Measurements from ENCODE around the gene RSBN1L. TPM values are rescaled to one million over a fixed set of nuclear protein-coding genes. Genes with fewer than 3 reads are reported as not detected.

RSBN1L gene
- total and polyA plus RNA-seq, 7 donors = 2.0 to 10.1 (median 7.5) TPM

DNA sequence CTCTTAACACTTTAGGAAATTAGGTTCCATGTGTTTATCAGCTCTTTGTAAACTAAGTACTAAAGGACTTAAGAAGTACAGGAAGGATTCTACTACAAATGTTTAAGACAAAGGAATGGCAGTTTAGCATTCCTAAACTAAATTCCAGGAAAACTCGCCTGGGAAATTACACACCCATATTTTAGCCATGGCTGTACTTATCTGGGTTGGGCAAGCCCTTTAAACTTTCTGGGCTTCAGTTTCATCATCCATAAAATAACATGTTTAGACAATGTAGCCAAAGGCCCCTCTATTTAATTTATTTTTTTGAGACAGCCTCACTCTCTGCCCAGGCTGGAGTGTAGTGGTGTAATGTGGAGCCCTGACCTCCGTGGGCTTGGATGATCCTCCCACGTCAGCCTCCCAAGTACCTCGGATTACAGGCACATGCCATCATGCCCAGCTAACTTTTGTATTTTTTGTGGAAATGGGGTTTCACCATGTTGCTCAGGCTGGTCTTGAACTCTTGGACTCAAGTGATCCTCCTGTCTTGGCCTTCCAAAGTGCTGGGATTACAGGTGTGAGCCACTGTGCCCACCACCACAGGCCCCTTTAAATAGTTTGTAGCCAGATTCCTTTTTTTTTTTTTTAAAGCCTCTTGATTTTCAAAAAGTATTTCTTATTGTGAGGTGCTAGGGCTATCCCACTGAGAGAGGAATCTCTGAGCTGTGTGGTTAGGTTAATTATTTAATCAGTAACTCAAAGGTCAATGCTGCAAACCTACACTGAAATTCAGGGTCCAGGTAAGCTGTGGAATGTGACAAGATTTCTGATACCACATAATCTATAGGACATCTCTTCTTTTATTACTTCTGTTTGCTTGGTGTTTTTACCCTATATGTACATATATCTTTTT is 69.9 kb downstream of the RSBN1L start:
- Histone ChIP-seq H3K4me3 (no peak overlapping the region), H3K27ac (no peak overlapping the region), H3K9me3 (no peaks in the 10 kb centered on the region), H3K27me3 (ENCODE audit: insufficient read depth in 3 of 3, low read length in 2 of 3) (no peaks in the 10 kb centered on the region), H3K36me3 (ENCODE audit: insufficient read depth in 1 of 2, low read depth in 1 of 2) (peaks cover 0 to 36% of the 10 kb centered on the region in 2 donors), H3K4me1 (peaks cover 11% of the 10 kb centered on the region)
- 87 to 94% (median 91%) methylated on average over 4 of the region's 4 CpGs for WGBS, 3 donors
- intact Hi-C loops (cut with DNase I) = no loop called here
- DNase-seq = no peak
- ATAC-seq = no peak
- TF ChIP-seq, protein P1, sequence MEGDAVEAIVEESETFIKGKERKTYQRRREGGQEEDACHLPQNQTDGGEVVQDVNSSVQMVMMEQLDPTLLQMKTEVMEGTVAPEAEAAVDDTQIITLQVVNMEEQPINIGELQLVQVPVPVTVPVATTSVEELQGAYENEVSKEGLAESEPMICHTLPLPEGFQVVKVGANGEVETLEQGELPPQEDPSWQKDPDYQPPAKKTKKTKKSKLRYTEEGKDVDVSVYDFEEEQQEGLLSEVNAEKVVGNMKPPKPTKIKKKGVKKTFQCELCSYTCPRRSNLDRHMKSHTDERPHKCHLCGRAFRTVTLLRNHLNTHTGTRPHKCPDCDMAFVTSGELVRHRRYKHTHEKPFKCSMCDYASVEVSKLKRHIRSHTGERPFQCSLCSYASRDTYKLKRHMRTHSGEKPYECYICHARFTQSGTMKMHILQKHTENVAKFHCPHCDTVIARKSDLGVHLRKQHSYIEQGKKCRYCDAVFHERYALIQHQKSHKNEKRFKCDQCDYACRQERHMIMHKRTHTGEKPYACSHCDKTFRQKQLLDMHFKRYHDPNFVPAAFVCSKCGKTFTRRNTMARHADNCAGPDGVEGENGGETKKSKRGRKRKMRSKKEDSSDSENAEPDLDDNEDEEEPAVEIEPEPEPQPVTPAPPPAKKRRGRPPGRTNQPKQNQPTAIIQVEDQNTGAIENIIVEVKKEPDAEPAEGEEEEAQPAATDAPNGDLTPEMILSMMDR (IDR thresholded peaks at IDR 0.05) = no peak

DNA sequence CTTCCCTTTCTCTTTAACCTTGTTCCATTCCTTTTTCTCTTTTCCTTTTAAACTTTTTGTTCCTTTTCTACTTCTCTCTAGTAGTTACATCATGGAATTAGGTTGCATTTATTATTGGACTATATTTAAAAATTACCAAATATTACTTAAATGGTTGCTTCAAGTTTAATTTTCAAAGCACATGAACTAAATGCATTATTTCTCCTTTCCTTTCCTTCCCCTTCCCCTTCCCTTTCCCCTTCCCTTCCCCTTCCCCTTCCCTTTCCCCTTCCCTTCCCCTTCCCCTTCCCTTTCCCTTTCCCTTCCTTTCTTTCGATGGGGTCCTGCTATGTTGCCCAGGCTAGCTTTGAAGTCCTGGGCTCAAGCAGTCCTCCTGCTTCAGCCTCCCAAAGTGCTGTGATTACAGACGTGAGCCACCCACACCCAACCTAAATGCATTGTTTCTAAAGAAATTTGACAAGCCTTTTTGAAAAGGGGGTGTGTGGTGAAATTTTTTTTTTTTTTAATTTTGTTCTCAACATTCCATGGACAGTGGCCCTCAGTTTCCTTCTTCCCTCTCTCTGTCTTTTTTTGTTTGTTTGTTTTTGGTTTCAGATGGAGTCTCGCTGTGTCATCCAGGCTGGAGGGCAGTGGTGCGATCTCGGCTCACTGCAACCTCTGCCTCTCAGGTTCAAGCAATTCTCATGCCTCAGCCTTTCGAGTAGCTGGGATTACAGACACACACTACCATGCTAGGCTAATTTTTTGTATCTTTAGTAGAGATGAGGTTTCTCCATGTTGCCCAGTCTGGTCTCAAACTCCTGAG is 70.7 kb downstream of the RSBN1L start:
- no peak overlapping the region for H3K4me3 ChIP-seq
- DNase-seq (no peak), ATAC-seq (no peak)
- peaks cover 8% of the 10 kb centered on the region for H3K4me1 ChIP-seq
- TF ChIP-seq, protein P1 (IDR thresholded peaks at IDR 0.05) = no peak
- intact Hi-C loops (cut with DNase I) = no loop called here
- WGBS, 3 donors = 88 to 96% (median 96%) methylated on average over 6 of the region's 6 CpGs
- no peaks in the 10 kb centered on the region for H3K9me3 ChIP-seq
- H3K36me3 ChIP-seq (ENCODE audit: insufficient read depth in 1 of 2, low read depth in 1 of 2) = peaks cover 0 to 42% of the 10 kb centered on the region in 2 donors
- no peak overlapping the region for H3K27ac ChIP-seq
- no peaks in the 10 kb centered on the region for H3K27me3 ChIP-seq (ENCODE audit: insufficient read depth in 3 of 3, low read length in 2 of 3)

DNA sequence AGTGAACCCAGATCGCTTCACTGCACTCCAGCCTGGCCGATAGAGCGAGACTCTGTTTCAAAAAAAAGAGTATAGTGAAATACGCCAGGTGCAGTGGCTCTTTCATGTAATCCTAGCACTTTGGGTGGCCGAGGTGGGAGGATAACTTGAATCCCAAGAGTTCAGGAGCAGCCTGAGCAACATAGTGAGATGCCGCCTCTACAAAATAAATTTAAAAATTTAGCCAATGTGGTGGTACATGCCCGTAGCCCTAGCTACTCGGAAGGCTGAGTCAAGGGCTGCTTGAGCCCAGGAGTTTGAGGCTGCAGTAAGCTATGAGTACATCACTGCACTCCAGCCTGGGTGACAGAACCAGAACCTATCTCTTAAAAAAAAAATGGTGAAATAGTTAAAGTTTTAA is 74.1 kb downstream of the RSBN1L start:
- TF ChIP-seq, protein P1 (IDR thresholded peaks at IDR 0.05) = no peak
- no peak overlapping the region for H3K27ac ChIP-seq
- H3K4me1 ChIP-seq = peaks cover 4% of the 10 kb centered on the region
- no peaks in the 10 kb centered on the region for H3K27me3 ChIP-seq (ENCODE audit: insufficient read depth in 3 of 3, low read length in 2 of 3)
- H3K4me3 ChIP-seq = no peak overlapping the region
- WGBS, 3 donors = 84 to 87% (median 87%) methylated on average over 8 of the region's 8 CpGs
- ATAC-seq (no peak), DNase-seq (no peak)
- intact Hi-C loops (cut with DNase I) = no loop called here
- no peaks in the 10 kb centered on the region for H3K9me3 ChIP-seq
- peaks cover 0 to 75% of the 10 kb centered on the region in 2 donors for H3K36me3 ChIP-seq (ENCODE audit: insufficient read depth in 1 of 2, low read depth in 1 of 2)

DNA sequence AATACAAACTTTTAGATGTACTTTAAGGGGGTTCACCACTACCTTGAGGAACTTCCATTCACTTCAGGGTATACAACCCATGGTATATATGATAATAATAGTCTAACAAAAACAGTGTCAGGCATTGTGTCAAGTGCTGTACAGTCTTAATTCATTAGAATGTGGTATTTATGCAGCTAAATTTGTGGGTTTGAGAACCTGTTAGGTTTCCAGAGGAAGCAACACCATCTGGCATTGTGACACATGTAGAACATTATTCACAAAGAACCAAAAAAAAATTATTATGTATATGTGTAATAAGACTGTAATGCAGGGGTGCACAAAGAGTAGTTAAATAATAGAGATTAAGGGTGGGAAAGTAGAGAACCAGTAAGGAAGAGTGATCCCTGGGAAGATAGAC is 75.6 kb downstream of the RSBN1L start:
- no peaks in the 10 kb centered on the region for H3K27me3 ChIP-seq (ENCODE audit: insufficient read depth in 3 of 3, low read length in 2 of 3)
- H3K27ac ChIP-seq = no peak overlapping the region
- H3K36me3 ChIP-seq (ENCODE audit: insufficient read depth in 1 of 2, low read depth in 1 of 2) = peaks cover 0 to 73% of the 10 kb centered on the region in 2 donors
- intact Hi-C loops (cut with DNase I) = no loop called here
- DNase-seq (no peak), ATAC-seq (no peak)
- no peak overlapping the region for H3K4me3 ChIP-seq
- H3K4me1 ChIP-seq = no peaks in the 10 kb centered on the region
- TF ChIP-seq, protein P1 (IDR thresholded peaks at IDR 0.05) = no peak
- peaks cover 5% of the 10 kb centered on the region for H3K9me3 ChIP-seq
